Measurements from ENCODE around the gene LY6G5C. TPM values are rescaled to one million over a fixed set of nuclear protein-coding genes. Genes with fewer than 3 reads are reported as not detected.

The LY6G5C gene
- total and polyA plus RNA-seq, 2 experiments from 2014 or later: 2.1 TPM; not detected in 1

- H3K27ac Mint-ChIP-seq: no peak overlapping the region
- Histone ChIP-seq H2AFZ (no peak overlapping the region), H3K27ac (ENCODE audit: low read depth) (no peak overlapping the region), H3K36me3 (ENCODE audit: insufficient read depth) (peaks cover 6% of the 10 kb centered on the region; the same call in 1 of the 2 replicates), H4K20me1 (replicated peaks; ENCODE audit: insufficient read depth) (no peaks in the 10 kb centered on the region), H3K4me2 (no peak overlapping the region), H3K27me3 (ENCODE audit: insufficient read depth) (no peaks in the 10 kb centered on the region), H3K4me1 (ENCODE audit: insufficient read depth) (no peaks in the 10 kb centered on the region), H3F3A (replicated peaks; ENCODE audit: low read depth) (no peaks in the 10 kb centered on the region), H3K79me2 (replicated peaks; ENCODE audit: insufficient read depth) (no peaks in the 10 kb centered on the region), H3K4me3 (no peak overlapping the region), H3K9me2 (ENCODE audit: insufficient read depth) (no peaks in the 10 kb centered on the region)
- peaks cover 5% of the 10 kb centered on the region for H3K27me3 Mint-ChIP-seq (ENCODE audit: insufficient read depth, low read depth, poor library complexity)
- no peak for TF ChIP-seq CREB1 (CRISPR knock-in tag; IDR thresholded peaks at IDR 0.05; ENCODE audit: low read depth)
- no peak for TF ChIP-seq CTCF (conservative IDR thresholded peaks at IDR 0.05; ENCODE audit: low read depth in 2 of 2)
- TF ChIP-seq ETS1 (IDR thresholded peaks at IDR 0.05): no peak
- H3K9me3 Mint-ChIP-seq: no peaks in the 10 kb centered on the region
- H3K4me3 Mint-ChIP-seq: no peak overlapping the region
- no peaks in the 10 kb centered on the region for H3K4me1 Mint-ChIP-seq
- ATAC-seq (no peak), DNase-seq (ENCODE audit: low spot score) (no peak)
- H3K36me3 Mint-ChIP-seq (ENCODE audit: low read depth): peaks cover 25% of the 10 kb centered on the region
Measured at GRCh38 chr6:31692886-31693285, 12.0 kb upstream of the LY6G5C start.

GRCh38 chr6:31692353-31692752, 11.5 kb upstream of the LY6G5C start:
- Histone ChIP-seq H3F3A (replicated peaks; ENCODE audit: low read depth) (no peaks in the 10 kb centered on the region), H3K27me3 (ENCODE audit: insufficient read depth) (no peaks in the 10 kb centered on the region), H3K9me2 (ENCODE audit: insufficient read depth) (no peaks in the 10 kb centered on the region), H3K4me1 (ENCODE audit: insufficient read depth) (no peaks in the 10 kb centered on the region), H3K4me2 (no peak overlapping the region), H2AFZ (no peak overlapping the region), H3K36me3 (ENCODE audit: insufficient read depth) (peaks cover 6% of the 10 kb centered on the region; the same call in 1 of the 2 replicates), H3K79me2 (replicated peaks; ENCODE audit: insufficient read depth) (no peaks in the 10 kb centered on the region), H4K20me1 (replicated peaks; ENCODE audit: insufficient read depth) (no peaks in the 10 kb centered on the region), H3K4me3 (no peak overlapping the region), H3K27ac (ENCODE audit: low read depth) (no peak overlapping the region)
- Mint-ChIP-seq H3K36me3 (ENCODE audit: low read depth) (peaks cover 22% of the 10 kb centered on the region), H3K27ac (no peak overlapping the region), H3K9me3 (no peaks in the 10 kb centered on the region), H3K27me3 (ENCODE audit: insufficient read depth, low read depth, poor library complexity) (peaks cover 3% of the 10 kb centered on the region), H3K4me3 (no peak overlapping the region), H3K4me1 (no peaks in the 10 kb centered on the region)
- ATAC-seq (no peak), DNase-seq (ENCODE audit: low spot score) (no peak)
- no peak for TF ChIP-seq ZNF114 (CRISPR knock-in tag; IDR thresholded peaks at IDR 0.05)

- H3K9me3 Mint-ChIP-seq: no peaks in the 10 kb centered on the region
- DNase-seq (ENCODE audit: low spot score): no peak
- Histone ChIP-seq H3K27ac (ENCODE audit: low read depth) (no peak overlapping the region), H2AFZ (no peak overlapping the region), H3K36me3 (ENCODE audit: insufficient read depth) (peaks cover 6% of the 10 kb centered on the region; the same call in 1 of the 2 replicates), H3K4me1 (ENCODE audit: insufficient read depth) (no peaks in the 10 kb centered on the region), H3K79me2 (replicated peaks; ENCODE audit: insufficient read depth) (no peaks in the 10 kb centered on the region), H3K4me3 (no peak overlapping the region), H3K4me2 (no peak overlapping the region), H4K20me1 (replicated peaks; ENCODE audit: insufficient read depth) (no peaks in the 10 kb centered on the region), H3F3A (replicated peaks; ENCODE audit: low read depth) (no peaks in the 10 kb centered on the region), H3K9me2 (ENCODE audit: insufficient read depth) (no peaks in the 10 kb centered on the region), H3K27me3 (ENCODE audit: insufficient read depth) (no peaks in the 10 kb centered on the region)
- no peaks in the 10 kb centered on the region; the same call in 2 of the 3 replicates for H3K4me1 Mint-ChIP-seq
- H3K36me3 Mint-ChIP-seq (ENCODE audit: low read depth): peaks cover 21% of the 10 kb centered on the region
- H3K27me3 Mint-ChIP-seq (ENCODE audit: insufficient read depth, low read depth, poor library complexity): peaks cover 3% of the 10 kb centered on the region
- ATAC-seq: no peak
- no peak overlapping the region for H3K27ac Mint-ChIP-seq
- no peak overlapping the region for H3K4me3 Mint-ChIP-seq
- TF ChIP-seq ZNF114 (CRISPR knock-in tag; IDR thresholded peaks at IDR 0.05): no peak
- no peak for TF ChIP-seq STAT1 (IDR thresholded peaks at IDR 0.05; ENCODE audit: unreplicated experiment)
- TF ChIP-seq NANOG (IDR thresholded peaks at IDR 0.05; ENCODE audit: borderline replicate concordance): no peak
- TF ChIP-seq REST (IDR thresholded peaks at IDR 0.05; ENCODE audit: unreplicated experiment): no peak
- TF ChIP-seq ZNF331 (CRISPR knock-in tag; IDR thresholded peaks at IDR 0.05; ENCODE audit: low read depth): no peak
- no peak for TF ChIP-seq CREB1 (CRISPR knock-in tag; IDR thresholded peaks at IDR 0.05; ENCODE audit: low read depth)
- TF ChIP-seq EZH2 (IDR thresholded peaks at IDR 0.05; ENCODE audit: low read depth, unreplicated experiment): no peak
- TF ChIP-seq CTCF (conservative IDR thresholded peaks at IDR 0.05; ENCODE audit: low read depth in 2 of 2): no peak
- no peak for TF ChIP-seq EZH2phosphoT487 (IDR thresholded peaks at IDR 0.05; ENCODE audit: unreplicated experiment)
- TF ChIP-seq JUNB (IDR thresholded peaks at IDR 0.05; ENCODE audit: unreplicated experiment): no peak
Measured at GRCh38 chr6:31691564-31692108, 10.8 kb upstream of the LY6G5C start.

Data from GM23338 (cell line).